ENCODE data around the gene MRPS16. TPM values are rescaled to one million over a fixed set of nuclear protein-coding genes. Genes with fewer than 3 reads are reported as not detected.
"Not testable (repeated sequence)": the region's sequence is repeated elsewhere in the genome, so short reads cannot be mapped to it uniquely, and the experiment has no call there.

MRPS16 gene
- total RNA-seq, 1 donor from 2014 or later: 52.5 TPM

DNA sequence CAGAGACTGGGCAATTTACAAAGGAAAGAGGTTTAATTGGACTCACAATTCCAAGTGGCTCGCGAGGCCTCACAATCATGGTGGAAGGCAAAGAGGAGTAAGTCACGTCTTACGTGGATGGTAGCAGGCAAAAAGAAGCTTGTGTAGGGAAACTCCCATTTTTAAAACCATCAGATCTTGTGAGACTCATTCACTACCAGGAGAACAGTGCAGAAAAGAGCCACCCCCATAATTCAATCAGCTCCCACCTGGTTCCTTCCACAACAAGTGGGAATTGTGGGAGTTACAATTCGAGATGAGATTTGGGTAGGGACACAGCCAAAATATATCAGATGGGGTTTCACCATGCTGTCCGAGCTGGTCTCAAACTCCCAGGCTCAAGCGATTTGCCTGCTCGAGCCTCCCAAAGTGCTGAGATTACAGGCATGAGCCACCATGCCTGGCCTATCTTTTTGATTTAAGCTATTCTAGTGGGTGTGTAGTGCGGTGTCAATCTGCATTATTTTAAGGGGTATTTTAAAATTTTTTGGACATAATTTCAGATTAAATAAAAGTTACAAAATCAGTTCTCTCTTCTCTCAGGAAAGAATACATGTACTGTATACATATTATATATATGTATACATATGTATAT is 9.0 kb upstream of the MRPS16 start:
- H3K4me1 ChIP-seq: no peaks in the 10 kb centered on the region
- H3K27me3 ChIP-seq: no peaks in the 10 kb centered on the region
- ATAC-seq (no peak), DNase-seq (no peak)
- H3K36me3 ChIP-seq: no peaks in the 10 kb centered on the region
- no peaks in the 10 kb centered on the region for H3K9me3 ChIP-seq
- no peak for TF ChIP-seq CTCF (IDR thresholded peaks at IDR 0.05)
- no peak overlapping the region for H3K27ac ChIP-seq
- H3K4me3 ChIP-seq: no peak overlapping the region
- intact Hi-C loops (cut with DNase I): no loop called here

DNA sequence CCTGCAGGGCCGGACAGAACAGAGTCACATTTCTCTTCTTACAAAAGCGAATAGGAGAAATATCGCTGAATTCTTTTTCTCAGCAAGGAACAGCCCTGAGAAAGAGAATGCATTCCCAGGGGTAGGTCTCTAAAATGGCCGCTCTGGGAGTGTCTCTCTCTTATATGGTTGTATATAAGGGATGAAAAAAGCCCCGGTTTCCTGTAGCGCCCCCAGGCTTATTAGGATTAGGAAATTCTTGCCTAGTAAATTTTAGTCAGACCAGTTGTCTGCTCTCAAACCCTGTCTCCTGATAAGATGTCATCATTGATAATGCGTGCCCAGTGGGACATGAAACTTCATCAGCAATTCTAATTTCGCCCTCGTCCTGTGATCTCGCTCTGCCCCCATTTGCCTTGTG is 6.2 kb upstream of the MRPS16 start:
- intact Hi-C loops (cut with DNase I); H3K27me3 ChIP-seq; H3K9me3 ChIP-seq; H3K36me3 ChIP-seq; ATAC-seq; H3K4me1 ChIP-seq; H3K27ac ChIP-seq; DNase-seq; H3K4me3 ChIP-seq: not testable (repeated sequence)

- Histone ChIP-seq H3K4me1 (peaks cover 16% of the 10 kb centered on the region), H3K4me3 (peak overlapping the region; percentile 84), H3K27me3 (no peaks in the 10 kb centered on the region), H3K36me3 (peaks cover 16% of the 10 kb centered on the region), H3K27ac (peak overlapping the region; percentile 91), H3K9me3 (no peaks in the 10 kb centered on the region)
- TF ChIP-seq CTCF (IDR thresholded peaks at IDR 0.05): no peak
- DNase-seq (no peak), ATAC-seq (no peak)
- intact Hi-C loops (cut with DNase I): no loop called here
Observed at GRCh38 chr10:73253225-73253555, 746 bp upstream of the MRPS16 start.

GRCh38 chr10:73251683-73252444 is 580 bp downstream of the MRPS16 start:
- Histone ChIP-seq H3K9me3 (no peaks in the 10 kb centered on the region), H3K4me1 (peaks cover 21% of the 10 kb centered on the region), H3K27ac (peak overlapping the region; percentile 91), H3K4me3 (peak overlapping the region; percentile 84), H3K36me3 (peaks cover 16% of the 10 kb centered on the region), H3K27me3 (no peaks in the 10 kb centered on the region)
- ATAC-seq: peak; percentile 84
- intact Hi-C loops (cut with DNase I): no loop called here
- TF ChIP-seq CTCF (IDR thresholded peaks at IDR 0.05): no peak
- DNase-seq: no peak

GRCh38 chr10:73248259-73248724 is 4.2 kb downstream of the MRPS16 start:
- intact Hi-C loops (cut with DNase I): no loop called here
- no peaks in the 10 kb centered on the region for H3K27me3 ChIP-seq
- no peak overlapping the region for H3K27ac ChIP-seq
- no peaks in the 10 kb centered on the region for H3K9me3 ChIP-seq
- ATAC-seq (no peak), DNase-seq (no peak)
- H3K36me3 ChIP-seq: peaks cover 35% of the 10 kb centered on the region
- H3K4me3 ChIP-seq: no peak overlapping the region
- no peak for TF ChIP-seq CTCF (IDR thresholded peaks at IDR 0.05)
- H3K4me1 ChIP-seq: peaks cover 34% of the 10 kb centered on the region

DNA sequence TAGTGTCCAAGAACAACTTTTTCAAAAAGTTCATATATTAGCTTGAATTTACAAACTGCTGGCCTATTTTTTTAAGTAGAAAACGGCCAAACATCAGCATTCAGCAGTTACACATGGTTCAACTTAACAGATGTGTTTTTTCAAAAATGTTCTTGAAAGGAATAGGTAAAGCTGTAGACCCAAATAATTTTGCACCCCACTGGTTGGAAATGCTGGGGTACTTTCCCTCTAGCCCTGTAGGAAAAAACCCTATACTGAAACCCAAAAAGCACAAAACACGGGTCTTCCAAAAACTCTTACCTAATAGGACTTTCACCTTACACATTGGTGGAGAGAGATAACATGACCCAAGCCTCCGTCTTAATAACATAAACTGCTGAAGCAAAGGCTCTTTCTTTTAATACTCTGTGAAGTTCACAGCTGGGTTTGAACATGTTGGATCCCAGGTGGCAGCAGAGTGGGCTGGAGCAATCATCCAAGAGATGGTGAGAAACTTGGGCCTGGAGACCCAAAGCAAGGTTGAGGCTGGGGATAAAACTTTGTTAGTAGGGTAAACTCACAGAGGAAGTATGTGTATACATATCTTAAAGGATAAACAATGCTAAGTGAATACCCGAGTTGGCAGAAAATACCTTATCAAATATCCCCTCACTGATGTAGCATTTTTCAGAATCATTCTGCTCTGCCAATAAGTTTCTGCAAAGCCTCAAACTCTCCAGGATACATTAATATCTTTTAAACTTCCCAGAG is 4.8 kb downstream of the MRPS16 start:
- TF ChIP-seq CTCF (IDR thresholded peaks at IDR 0.05): no peak
- H3K36me3 ChIP-seq: peaks cover 41% of the 10 kb centered on the region
- H3K9me3 ChIP-seq: no peaks in the 10 kb centered on the region
- H3K27ac ChIP-seq: peak overlapping the region; percentile 88
- H3K4me1 ChIP-seq: peaks cover 32% of the 10 kb centered on the region
- no peaks in the 10 kb centered on the region for H3K27me3 ChIP-seq
- H3K4me3 ChIP-seq: peak overlapping the region; percentile 95
- DNase-seq: no peak
- intact Hi-C loops (cut with DNase I): no loop called here
- ATAC-seq: no peak

Data from upper lobe of right lung (tissue), 1 donor.